Hematopoietic multipotent progenitor cell treated with erythropoietin and hydrocortisone succinate and interleukin-3 and kit ligand, for 4 days (in vitro differentiated cells): ENCODE results near the gene GABRD.

Experiments
- DNase-seq: peaks from one replicate; pipeline ENCODE4 v3.0.0-alpha.2; 2015

The GABRD gene

DNA sequence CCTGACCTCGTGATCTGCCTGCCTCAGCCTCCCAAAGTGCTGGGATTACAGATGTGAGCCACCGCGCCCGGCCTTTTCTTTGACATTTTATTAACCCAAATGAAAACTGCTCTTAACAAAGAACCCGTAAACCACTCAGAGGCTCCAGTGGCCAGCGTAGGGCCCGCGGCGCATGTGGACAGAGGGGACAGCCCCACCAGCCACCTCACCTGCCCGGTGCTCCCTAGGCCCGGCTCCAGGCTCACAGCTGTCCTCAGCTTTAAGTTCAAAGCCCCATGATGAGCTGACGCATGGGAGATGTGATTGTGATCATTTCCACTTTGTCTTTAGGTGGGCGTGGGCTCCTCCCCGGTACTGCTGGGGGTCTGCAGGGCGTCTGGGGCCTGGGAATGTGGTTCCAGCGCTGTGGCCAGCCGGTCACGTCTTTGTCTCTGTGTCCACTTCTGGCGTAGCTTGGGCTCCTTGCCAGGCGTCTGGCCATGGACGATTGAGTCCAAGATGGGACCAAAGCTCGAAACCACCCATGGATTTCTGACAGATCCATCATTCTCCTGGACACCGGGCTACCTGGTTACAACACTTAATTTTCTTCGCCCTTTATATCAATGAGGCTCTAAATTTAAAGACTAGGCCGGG is 37.9 kb downstream of the GABRD start:
- no peak for DNase-seq

GRCh38 chr1:2059290-2059953 is 40.3 kb downstream of the GABRD start:
- DNase-seq, result no peak

- no peak for DNase-seq
Measured at GRCh38 chr1:2060072-2060471, 40.9 kb downstream of the GABRD start.

GRCh38 chr1:2060535-2060934 is 41.4 kb downstream of the GABRD start:
- DNase-seq, result no peak

GRCh38 chr1:2061065-2061778 is 42.1 kb downstream of the GABRD start:
- DNase-seq, result no peak

GRCh38 chr1:2065699-2066098 is 46.6 kb downstream of the GABRD start:
- no peak for DNase-seq

DNA sequence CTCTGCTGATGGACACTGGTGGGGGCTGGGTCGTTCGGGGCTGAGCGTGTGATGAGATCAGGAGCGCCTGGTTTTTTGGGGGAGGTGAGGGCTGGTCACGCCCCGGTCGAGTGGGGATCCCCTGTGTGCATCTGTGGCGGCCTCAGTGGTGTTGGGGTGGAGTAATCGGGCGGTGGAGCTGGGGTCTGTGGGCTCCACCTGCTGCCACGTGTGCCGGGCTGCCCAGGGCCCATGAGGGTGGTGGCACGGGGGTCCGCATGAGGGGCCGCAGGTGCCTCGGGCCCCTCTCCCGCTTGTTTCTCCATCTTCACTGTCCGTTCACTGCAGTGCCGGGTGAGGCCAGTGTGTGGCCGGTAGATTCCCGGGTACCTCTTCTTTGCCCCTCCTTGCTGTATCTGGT is 48.2 kb downstream of the GABRD start:
- no peak for DNase-seq

- DNase-seq, result no peak
Measured at GRCh38 chr1:2067981-2068380, 48.8 kb downstream of the GABRD start.

GRCh38 chr1:2068951-2069350 is 49.8 kb downstream of the GABRD start:
- no peak for DNase-seq

DNA sequence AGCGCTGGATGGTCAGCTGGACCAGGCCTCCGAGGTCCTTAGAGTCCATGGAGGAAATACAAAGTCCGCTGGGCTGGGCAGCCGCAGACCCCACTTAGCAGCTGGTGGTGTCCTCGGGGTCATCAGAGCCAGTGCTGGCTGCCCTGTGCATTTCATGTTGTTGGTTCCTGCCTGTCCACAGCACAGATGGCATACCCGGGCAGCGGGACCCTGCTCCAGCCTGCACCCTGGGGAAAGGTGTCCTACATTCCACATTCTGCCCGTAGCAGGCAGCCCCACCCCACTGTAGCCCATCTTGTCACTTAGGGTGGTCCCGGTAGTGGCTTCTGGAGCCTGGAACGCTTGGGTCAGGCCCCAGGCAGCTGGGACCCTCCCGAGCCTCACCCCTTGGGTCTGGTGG is 50.9 kb downstream of the GABRD start:
- DNase-seq, result no peak

DNA sequence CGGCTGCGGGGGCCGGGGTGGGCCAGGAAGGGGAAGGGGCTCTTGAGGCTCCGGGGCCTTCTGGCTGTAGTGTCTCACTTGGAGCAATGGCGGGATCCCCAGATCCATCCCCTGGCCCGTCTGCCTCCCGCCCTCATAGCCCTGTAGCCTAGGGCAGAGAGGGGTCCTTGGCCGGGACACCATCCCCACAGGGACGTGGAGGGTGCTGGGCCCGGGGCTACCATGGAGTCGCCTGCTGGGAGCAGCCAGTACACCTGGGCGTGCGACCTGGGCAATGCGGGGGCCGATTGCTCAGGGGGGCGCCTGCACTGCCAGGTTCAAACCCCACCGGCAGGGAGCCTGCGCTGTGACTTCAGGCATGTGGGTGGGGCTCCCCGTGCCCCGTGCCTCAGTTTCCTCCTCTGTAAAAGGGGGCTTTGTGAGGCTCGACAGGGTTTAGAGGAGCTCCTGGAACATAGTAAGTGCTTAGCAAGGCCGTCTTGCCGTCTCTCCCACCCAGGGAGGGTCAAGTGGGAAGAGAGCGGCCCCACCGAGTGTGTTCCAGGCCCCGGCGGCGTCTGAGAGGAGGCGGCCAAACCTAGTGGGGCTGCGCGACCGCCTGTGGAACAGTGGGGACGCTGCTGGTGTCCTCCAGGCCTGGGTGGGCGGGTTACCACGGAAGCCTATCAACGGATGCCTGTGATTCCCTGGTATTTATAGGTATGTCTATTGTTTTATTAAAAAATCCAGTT is 51.8 kb downstream of the GABRD start:
- DNase-seq, result no peak

GRCh38 chr1:2072109-2072806 is 53.1 kb downstream of the GABRD start:
- DNase-seq, result no peak

DNA sequence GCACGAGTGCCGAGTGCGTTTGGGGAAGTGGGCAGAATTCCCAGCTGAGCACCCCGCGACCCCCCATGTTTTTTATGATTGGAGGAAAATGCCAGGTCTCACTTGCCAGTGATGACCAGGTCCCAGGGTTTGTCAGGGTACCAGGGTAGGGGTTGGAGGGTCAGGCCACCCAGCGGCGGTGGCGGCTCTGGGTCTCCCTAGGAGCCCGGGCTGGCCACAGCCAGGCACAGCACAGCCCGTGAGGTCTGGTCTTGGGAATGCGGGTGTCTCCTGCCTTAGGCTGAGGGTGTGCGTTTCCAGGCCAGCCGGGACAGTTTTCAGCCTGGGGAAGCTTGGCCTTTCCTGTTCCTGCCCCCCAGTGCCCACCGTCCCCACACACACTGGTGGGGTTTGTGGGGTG is 53.7 kb downstream of the GABRD start:
- no peak for DNase-seq

DNA sequence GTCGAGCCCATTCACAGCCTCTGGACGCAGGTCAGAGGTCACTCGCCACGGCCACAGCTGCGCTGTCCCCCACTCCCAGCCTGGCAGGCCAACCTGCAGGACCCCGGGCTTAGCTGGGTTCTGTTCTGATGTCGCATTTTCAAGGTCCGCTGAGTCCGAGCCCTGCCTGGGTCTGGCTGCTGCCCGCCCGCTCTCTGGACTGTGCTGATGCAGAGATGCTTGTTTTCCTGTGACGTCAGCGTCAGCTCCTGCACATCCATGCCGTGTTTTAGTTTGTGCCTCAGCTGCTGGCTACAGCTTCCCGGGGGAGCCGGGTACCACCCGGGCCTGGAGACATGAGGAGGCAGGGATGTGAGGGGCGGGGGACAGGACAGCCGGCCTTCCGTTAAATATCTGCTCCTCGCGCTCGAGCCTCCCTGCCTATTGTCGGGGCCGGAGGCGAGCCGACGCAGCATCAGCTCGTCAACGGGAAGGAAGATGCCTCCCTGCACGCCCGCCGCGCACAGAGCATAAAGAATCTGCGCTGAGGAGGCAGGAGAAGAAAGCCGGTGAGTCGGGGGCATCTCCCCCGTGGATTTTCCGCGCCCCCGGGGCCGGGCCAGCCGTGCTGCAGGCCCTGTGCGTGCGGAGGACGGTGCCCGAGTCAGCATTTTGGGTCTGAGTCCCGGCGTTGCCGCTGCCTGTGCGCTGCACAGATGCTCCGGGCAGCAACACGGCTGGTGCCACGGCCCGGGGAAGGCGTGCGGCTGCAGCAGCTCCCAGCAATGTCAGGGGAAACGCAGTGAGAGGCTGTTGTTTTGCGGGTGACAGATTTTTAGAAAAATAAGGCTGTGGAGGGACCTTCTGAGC is 54.5 kb downstream of the GABRD start:
- DNase-seq, result no peak

GRCh38 chr1:2074396-2074795 is 55.3 kb downstream of the GABRD start:
- no peak for DNase-seq

DNA sequence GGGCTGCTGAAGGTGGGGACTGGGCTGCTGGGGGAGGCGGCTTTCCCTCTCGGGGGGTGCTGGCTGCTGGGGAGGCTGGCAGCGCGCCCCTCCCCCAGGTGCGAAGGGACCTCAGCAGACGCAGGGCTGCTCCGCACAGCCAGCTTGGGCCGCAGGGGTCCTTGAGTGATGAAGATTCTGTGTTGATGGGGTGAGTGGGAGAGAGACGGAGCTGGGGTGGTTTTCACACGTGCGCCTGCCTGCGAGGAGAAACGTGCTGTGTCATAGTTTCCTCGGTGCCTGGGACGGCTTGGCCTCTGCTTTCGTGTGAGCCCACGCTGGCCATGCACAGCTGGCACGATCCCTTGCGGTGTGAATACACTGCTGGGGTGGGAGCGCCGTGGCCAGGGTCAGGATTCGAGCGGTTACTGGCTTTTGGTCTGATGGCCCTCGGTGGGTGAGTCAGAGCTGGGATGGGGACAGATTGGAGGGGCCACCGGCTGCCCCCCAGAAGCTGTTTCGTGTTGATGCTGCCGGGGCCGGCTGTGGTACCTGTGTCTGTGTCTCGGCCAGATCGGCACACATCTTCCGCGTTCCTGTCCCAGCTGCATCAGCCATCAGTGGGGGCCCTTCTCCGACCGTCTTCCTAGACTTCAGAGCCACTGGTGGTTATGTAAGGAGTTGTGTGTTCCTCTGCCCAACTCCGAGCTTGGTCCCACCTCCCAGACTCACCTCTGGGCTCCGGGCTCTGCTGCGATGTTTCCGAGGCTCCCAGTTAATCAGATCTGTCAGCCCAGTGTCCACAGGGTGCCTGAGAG is 56.0 kb downstream of the GABRD start:
- no peak for DNase-seq

DNA sequence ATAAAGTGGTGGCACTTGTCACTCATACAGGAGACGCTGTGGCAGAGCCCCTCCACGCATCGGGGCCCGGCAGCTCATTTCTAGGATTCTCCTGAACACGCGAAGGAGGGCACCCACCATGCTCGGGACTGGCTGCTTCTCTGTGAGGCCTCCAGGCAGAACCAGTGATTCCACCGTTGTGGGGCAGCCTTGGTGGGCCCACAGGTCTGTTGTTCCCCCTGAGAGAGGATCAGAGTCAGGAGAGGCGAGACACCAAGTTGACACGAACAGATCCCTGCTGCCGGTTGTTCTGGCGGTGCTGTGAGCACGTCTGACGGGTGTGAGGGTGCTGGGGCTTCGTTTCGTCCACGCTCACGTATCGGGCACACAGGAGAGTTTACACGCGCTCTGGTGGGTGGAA is 57.7 kb downstream of the GABRD start:
- no peak for DNase-seq

DNA sequence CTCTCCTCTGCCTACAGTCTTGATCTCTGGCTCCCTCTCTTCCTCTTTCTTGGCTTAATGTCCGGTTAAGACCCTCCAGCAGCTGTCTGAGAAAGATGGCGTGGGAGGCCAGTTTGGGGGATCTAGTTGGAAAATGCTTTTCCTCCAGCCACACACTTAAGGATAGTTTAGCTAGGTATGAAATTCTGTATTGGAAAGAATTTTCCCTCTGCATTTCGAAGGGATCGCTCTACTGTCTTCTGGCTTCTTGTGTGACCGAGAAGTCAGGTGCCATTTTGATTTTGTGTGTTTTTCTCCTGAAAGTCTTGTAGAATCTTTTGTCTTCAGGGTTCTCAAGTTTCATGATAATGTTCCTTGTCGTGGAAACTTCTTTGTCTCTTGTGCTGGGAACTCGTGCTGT is 59.0 kb downstream of the GABRD start:
- DNase-seq, result no peak

DNA sequence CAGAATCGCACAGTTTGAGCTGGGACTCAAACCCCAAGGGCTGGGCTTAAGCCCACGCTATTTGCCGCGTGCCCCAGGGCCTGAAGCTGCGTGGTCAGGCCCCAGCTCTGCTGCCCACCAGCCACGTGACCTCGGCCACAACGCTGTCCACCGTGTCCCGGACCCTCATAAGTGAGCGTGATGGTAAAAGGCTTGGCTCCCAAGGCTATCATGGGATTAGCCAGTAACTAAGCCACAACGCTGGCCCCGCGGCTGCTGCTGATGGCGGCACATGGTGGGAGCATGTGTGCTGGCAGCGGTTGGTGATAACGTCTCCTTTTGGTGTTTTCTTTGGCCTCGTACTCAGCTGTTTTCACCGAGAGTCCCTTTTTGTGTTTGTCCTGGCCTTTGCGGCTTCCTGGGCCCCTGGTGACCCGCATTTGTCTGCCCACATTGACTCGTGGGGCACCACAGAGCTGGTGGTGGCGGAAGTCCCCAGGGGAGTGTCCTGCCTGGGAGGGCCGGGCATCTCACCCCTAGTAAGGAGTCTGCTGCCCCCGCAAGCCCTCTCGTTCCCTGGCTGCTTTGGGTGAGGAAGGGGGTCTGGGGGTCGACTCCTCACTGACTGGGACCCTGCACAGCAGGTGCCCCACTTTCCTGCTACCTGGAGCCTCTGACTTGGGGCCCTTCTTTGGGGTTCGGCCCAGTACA is 60.4 kb downstream of the GABRD start:
- no peak for DNase-seq

GRCh38 chr1:2080140-2080539 is 61.0 kb downstream of the GABRD start:
- no peak for DNase-seq
